Uterus (tissue), 2 donors: Measurements from ENCODE around the gene TRIM33.
"Not testable (repeated sequence)": the region's sequence is repeated elsewhere in the genome, so short reads cannot be mapped to it uniquely, and the experiment has no call there.

Experiments used
- POLR2A ChIP-seq, 2 donors: fragments of 450-650 bp; IDR thresholded peaks; one replicate each; pipeline ENCODE4 v1.6.1; 2016; ENCODE audit warnings: antibody characterized with exemption in 2 of 2, mild to moderate bottlenecking in 1 of 2, moderate library complexity in 1 of 2
- TF ChIP-seq, protein P1 (sequence below), 4 experiments: fragments of 200-600 bp in 2 of 4; fragments of 450-650 bp in 2 of 4; sonication (generic) in 2 of 4; IDR thresholded peaks; one replicate each; pipeline ENCODE4 v1.5.1; 2016 to 2019; ENCODE audit warnings: antibody characterized with exemption in 4 of 4, mild to moderate bottlenecking in 2 of 4, moderate library complexity in 1 of 4

GRCh38 chr1:114369266-114369919, 141.6 kb downstream of the TRIM33 start:
- TF ChIP-seq, protein P1, sequence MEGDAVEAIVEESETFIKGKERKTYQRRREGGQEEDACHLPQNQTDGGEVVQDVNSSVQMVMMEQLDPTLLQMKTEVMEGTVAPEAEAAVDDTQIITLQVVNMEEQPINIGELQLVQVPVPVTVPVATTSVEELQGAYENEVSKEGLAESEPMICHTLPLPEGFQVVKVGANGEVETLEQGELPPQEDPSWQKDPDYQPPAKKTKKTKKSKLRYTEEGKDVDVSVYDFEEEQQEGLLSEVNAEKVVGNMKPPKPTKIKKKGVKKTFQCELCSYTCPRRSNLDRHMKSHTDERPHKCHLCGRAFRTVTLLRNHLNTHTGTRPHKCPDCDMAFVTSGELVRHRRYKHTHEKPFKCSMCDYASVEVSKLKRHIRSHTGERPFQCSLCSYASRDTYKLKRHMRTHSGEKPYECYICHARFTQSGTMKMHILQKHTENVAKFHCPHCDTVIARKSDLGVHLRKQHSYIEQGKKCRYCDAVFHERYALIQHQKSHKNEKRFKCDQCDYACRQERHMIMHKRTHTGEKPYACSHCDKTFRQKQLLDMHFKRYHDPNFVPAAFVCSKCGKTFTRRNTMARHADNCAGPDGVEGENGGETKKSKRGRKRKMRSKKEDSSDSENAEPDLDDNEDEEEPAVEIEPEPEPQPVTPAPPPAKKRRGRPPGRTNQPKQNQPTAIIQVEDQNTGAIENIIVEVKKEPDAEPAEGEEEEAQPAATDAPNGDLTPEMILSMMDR (IDR thresholded peaks at IDR 0.05) = not testable (repeated sequence)
- not testable (repeated sequence) for TF ChIP-seq POLR2A (IDR thresholded peaks at IDR 0.05)
